Measurements from ENCODE around the gene CACNB4. TPM values are rescaled to one million over a fixed set of nuclear protein-coding genes. Genes with fewer than 3 reads are reported as not detected.

The CACNB4 gene
- total and polyA plus RNA-seq, 9 of the 15 experiments (the other 6 are each of a cell fraction or from before 2014, with no cell fraction given): 0.01 to 0.20 (median 0.04) TPM; not detected in 1

DNA sequence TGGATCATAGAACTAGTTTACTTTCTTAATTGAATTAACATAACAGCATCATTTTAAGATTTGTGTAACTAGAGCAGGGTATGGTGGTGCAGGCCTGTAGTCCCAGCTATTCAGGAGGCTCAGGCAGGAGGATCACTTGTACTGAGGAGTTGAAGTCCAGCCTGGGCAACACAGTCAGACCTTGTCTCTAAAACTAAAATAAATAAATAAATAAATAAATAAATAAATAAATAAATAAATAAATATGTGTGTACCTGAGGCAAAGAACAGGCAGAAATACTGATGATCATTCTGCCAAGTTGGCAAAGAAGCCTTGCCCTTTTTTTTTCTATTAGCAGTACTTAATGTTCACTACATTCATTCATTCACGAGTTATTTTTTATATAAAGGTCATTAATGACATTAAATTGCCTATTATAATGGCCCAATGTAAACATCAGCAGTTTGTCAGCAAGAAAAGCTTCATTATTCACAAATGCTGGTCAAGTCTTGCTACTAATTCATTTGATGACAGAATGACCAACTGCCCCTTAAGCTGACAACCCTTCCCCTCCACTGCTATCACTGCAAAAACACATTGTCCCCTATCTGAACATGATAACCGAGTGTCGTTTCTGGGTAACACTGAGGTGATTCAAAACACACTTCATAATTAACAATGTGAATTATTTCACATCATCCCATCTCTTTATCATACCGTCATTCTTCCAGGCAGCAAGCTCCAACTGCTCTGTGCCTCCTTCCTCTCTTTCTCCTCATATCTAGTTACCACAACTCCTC, 309.6 kb downstream of the CACNB4 start (continued):
- TF ChIP-seq SETDB1 (IDR thresholded peaks at IDR 0.05; ENCODE audit: low read length) (no peak), KDM5B (IDR thresholded peaks at IDR 0.05; ENCODE audit: insufficient replicate concordance, low read depth, low read length) (no peak), MED1 (CRISPR knock-in tag; IDR thresholded peaks at IDR 0.05; ENCODE audit: borderline replicate concordance) (no peak), TAF1 (IDR thresholded peaks at IDR 0.05; ENCODE audit: control insufficient read depth, extremely low read depth, insufficient read depth, low read length, severe bottlenecking) (no peak), EP400 (IDR thresholded peaks at IDR 0.05) (peak; percentile 53; the same call in 1 of the 2 replicates), BCL6 (CRISPR knock-in tag; IDR thresholded peaks at IDR 0.05) (no peak), ZNF3 (CRISPR knock-in tag; IDR thresholded peaks at IDR 0.05) (no peak), CCNT2 (IDR thresholded peaks at IDR 0.05; ENCODE audit: borderline replicate concordance, extremely low read depth, insufficient read length, low read depth, low read length) (peak; percentile 85), HDAC1 (IDR thresholded peaks at IDR 0.05) (peak in 1 of 2 experiments; percentile 85; a peak in 2 of 4 replicates), ZNF589 (CRISPR knock-in tag; IDR thresholded peaks at IDR 0.05; ENCODE audit: low read depth) (no peak), RBFOX2 (IDR thresholded peaks at IDR 0.05; ENCODE audit: low read depth, low read length) (no peak), NCOA6 (IDR thresholded peaks at IDR 0.05) (no peak)
- TF ChIP-seq, protein P1, sequence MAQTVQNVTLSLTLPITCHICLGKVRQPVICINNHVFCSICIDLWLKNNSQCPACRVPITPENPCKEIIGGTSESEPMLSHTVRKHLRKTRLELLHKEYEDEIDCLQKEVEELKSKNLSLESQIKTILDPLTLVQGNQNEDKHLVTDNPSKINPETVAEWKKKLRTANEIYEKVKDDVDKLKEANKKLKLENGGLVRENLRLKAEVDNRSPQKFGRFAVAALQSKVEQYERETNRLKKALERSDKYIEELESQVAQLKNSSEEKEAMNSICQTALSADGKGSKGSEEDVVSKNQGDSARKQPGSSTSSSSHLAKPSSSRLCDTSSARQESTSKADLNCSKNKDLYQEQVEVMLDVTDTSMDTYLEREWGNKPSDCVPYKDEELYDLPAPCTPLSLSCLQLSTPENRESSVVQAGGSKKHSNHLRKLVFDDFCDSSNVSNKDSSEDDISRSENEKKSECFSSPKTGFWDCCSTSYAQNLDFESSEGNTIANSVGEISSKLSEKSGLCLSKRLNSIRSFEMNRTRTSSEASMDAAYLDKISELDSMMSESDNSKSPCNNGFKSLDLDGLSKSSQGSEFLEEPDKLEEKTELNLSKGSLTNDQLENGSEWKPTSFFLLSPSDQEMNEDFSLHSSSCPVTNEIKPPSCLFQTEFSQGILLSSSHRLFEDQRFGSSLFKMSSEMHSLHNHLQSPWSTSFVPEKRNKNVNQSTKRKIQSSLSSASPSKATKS (CRISPR knock-in tag; IDR thresholded peaks at IDR 0.05): no peak
- TF ChIP-seq, protein P2, sequence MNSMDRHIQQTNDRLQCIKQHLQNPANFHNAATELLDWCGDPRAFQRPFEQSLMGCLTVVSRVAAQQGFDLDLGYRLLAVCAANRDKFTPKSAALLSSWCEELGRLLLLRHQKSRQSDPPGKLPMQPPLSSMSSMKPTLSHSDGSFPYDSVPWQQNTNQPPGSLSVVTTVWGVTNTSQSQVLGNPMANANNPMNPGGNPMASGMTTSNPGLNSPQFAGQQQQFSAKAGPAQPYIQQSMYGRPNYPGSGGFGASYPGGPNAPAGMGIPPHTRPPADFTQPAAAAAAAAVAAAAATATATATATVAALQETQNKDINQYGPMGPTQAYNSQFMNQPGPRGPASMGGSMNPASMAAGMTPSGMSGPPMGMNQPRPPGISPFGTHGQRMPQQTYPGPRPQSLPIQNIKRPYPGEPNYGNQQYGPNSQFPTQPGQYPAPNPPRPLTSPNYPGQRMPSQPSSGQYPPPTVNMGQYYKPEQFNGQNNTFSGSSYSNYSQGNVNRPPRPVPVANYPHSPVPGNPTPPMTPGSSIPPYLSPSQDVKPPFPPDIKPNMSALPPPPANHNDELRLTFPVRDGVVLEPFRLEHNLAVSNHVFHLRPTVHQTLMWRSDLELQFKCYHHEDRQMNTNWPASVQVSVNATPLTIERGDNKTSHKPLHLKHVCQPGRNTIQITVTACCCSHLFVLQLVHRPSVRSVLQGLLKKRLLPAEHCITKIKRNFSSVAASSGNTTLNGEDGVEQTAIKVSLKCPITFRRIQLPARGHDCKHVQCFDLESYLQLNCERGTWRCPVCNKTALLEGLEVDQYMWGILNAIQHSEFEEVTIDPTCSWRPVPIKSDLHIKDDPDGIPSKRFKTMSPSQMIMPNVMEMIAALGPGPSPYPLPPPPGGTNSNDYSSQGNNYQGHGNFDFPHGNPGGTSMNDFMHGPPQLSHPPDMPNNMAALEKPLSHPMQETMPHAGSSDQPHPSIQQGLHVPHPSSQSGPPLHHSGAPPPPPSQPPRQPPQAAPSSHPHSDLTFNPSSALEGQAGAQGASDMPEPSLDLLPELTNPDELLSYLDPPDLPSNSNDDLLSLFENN (IDR thresholded peaks at IDR 0.05; ENCODE audit: low read depth in 2 of 2, low read length in 2 of 2): peak in 1 of 2 experiments; percentile 87; a peak in 2 of 4 replicates
- TF ChIP-seq, protein P3, sequence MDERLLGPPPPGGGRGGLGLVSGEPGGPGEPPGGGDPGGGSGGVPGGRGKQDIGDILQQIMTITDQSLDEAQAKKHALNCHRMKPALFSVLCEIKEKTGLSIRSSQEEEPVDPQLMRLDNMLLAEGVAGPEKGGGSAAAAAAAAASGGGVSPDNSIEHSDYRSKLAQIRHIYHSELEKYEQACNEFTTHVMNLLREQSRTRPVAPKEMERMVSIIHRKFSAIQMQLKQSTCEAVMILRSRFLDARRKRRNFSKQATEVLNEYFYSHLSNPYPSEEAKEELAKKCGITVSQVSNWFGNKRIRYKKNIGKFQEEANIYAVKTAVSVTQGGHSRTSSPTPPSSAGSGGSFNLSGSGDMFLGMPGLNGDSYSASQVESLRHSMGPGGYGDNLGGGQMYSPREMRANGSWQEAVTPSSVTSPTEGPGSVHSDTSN (CRISPR knock-in tag; IDR thresholded peaks at IDR 0.05; ENCODE audit: low read depth): no peak
- TF ChIP-seq, protein P3 (tag; conservative IDR thresholded peaks at IDR 0.05; ENCODE audit: low read depth): peak; percentile 94
- TF ChIP-seq, protein P4, sequence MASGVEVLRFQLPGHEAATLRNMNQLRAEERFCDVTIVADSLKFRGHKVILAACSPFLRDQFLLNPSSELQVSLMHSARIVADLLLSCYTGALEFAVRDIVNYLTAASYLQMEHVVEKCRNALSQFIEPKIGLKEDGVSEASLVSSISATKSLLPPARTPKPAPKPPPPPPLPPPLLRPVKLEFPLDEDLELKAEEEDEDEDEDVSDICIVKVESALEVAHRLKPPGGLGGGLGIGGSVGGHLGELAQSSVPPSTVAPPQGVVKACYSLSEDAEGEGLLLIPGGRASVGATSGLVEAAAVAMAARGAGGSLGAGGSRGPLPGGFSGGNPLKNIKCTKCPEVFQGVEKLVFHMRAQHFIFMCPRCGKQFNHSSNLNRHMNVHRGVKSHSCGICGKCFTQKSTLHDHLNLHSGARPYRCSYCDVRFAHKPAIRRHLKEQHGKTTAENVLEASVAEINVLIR (CRISPR knock-in tag; IDR thresholded peaks at IDR 0.05): 0 out of 2 replicates have a peak, but pooled peaks have one; percentile 10

Measured in K562 (cell line).